AG10803 (cell line): ENCODE measurements around the gene HIPK2.

ENCODE experiments used
- DNase-seq: peaks from one replicate; pipeline ENCODE4 v3.0.0; 2010; ENCODE audit warnings: low read depth
- H3K4me3 ChIP-seq: 2 replicates; pipeline ENCODE4 v1.5.1; 2011; ENCODE audit warnings: mild to moderate bottlenecking, low read length, control low read depth
- CTCF ChIP-seq: conservative IDR thresholded peaks from 2 replicates; pipeline ENCODE4 v1.5.1; 2011; ENCODE audit warnings: mild to moderate bottlenecking, low read length, control low read depth, inconsistent platforms

The HIPK2 gene

GRCh38 chr7:139642283-139642682 is 135.5 kb downstream of the HIPK2 start:
- no peak overlapping the region for H3K4me3 ChIP-seq
- no peak for DNase-seq
- TF ChIP-seq CTCF = no peak

- no peak for DNase-seq
Observed at GRCh38 chr7:139641337-139641992, 136.3 kb downstream of the HIPK2 start.

GRCh38 chr7:139640681-139641080 is 137.1 kb downstream of the HIPK2 start:
- TF ChIP-seq CTCF = no peak
- H3K4me3 ChIP-seq = no peak overlapping the region
- DNase-seq = no peak

More at GRCh38 chr7:139641337-139641992, 136.3 kb downstream of the HIPK2 start:
- no peak for TF ChIP-seq CTCF
- H3K4me3 ChIP-seq = no peak overlapping the region

GRCh38 chr7:139639563-139639962 is 138.2 kb downstream of the HIPK2 start:
- no peak overlapping the region for H3K4me3 ChIP-seq
- no peak for TF ChIP-seq CTCF
- DNase-seq = no peak

- DNase-seq = no peak
- no peak overlapping the region for H3K4me3 ChIP-seq
- TF ChIP-seq CTCF = no peak
Observed at GRCh38 chr7:139635526-139636302, 142.1 kb downstream of the HIPK2 start.

GRCh38 chr7:139634087-139634486 is 143.7 kb downstream of the HIPK2 start:
- H3K4me3 ChIP-seq = no peak overlapping the region
- no peak for TF ChIP-seq CTCF
- no peak for DNase-seq

GRCh38 chr7:139631520-139632031 is 146.2 kb downstream of the HIPK2 start:
- no peak for TF ChIP-seq CTCF
- H3K4me3 ChIP-seq = no peak overlapping the region
- no peak for DNase-seq
